HG02938 (cell line): ENCODE measurements around the gene LIPM.

Source experiments
- ATAC-seq: cut with Tn5 transposase; IDR thresholded peaks from one replicate; pipeline ENCODE4 v1.9.1; 2021; ENCODE audit warnings: mild to moderate bottlenecking, moderate library complexity; ENCODE audit not compliant: unreplicated experiment

LIPM gene

DNA sequence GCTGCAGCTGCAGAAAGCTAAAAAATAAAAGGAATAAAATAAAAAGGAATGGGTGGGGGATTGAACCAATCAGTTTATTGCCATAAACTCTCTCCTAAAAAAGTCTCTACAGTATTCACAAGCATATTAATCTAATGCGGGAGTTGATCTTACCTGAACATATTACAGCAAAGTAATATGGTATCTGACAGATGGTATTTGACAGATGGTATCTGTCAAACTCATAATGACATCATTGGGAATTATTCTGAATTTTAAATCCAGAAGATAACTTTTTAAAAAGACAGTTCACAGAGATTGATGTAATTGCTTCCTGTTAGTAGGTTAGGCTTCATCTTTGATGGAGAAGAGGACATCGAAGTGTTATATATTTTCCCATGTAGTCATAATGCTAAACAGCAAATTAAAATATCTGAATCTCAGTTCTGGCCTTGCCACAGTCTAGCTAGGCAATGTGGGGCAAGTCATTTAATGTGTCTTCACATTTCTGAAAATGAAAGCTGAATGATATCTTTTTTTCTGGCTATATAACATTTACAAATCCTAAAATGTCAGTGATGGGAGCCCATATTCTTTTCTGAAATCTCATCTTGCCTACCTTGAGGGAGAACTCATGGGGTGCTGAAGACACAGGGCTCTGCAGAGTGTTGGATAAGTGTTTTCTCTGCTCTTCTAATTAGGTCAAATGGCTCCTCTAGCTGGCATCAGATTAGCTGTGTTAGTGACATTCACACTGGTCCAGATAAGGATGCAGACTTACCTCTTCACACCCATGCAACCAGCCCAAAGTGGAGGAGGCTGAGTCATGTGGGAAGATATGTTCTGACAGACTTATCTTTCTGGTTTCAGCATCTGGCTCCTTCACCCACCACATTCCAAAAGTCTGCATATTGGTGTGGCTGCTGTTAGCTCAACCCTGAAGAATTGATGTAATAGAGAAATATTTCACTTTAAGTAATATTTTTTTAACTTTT lies 2.1 kb upstream of the LIPM start:
- ATAC-seq = no peak

- no peak for ATAC-seq
These were observed 1.1 kb downstream of the LIPM start for GRCh38 chr10:88803641-88804040.

DNA sequence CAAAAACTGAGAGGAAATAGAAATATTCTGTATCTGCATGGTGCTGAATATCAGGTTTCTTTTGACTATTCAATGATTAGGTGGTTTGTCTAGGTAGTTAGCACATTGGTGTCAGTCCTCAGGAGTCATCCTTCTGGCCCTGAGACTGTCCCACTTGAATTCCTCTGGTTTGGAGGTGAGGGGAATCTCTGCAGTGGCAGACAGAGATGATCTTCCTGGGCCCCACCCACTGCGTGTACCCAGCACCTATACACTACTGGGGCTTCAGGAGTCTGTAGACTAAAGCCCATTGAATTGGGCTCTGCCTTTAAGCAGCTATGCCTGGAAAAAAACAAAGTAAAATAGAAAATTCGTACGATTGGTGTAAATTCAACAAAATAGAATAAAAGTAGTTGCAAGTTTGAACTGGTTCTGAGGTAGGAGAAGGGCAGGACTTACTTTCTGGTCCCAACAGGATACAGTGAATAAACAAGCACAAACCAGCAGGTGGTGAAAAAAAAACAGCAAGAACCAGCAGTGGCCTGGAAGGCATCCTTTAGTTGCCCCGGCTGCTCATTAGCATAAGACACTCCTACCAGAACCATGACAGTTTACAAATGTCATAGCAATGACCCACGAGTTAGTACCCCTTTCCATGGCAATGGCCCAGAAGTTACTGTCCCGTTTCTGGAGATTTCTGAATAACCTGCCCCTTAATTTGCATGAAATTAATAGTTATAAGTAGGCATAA lies 1.7 kb downstream of the LIPM start:
- no peak for ATAC-seq

DNA sequence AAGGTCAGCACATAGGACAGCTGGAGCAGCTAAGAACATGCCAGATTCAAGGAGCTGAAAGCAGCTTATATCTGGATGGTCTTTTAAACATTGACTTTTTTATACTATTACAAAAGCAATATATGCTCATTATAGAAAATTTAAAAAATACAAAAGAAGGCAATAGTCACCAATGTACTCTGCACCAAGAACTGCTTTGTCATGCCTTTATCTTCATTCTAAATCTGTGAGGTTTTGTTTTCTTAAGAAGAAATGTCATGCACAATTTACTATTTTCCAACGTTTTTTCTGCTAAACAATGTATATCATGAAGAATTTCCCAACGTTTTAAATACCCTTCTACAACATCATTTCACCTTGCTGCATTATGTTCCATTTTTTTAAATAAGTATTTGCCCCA lies 2.8 kb downstream of the LIPM start:
- ATAC-seq = no peak

DNA sequence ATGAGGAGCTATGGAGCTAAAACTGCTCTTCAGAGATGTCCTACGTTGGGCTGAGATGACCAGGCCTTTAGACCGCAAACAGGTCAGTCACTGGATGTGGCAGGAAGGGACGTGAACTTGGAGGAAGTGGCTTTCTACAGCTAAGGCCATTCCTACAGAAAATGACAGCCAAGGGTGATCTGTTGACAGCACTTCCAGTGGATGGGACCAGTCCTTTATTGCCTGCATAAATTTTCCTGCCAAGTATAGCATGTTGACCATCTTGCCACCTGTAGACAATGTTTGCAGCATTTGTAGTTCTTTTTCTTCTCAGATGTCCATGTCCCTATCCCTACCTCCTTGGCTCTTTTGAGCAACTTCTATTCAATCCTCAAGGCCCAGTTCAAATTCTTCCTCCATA lies 3.4 kb downstream of the LIPM start:
- no peak for ATAC-seq

DNA sequence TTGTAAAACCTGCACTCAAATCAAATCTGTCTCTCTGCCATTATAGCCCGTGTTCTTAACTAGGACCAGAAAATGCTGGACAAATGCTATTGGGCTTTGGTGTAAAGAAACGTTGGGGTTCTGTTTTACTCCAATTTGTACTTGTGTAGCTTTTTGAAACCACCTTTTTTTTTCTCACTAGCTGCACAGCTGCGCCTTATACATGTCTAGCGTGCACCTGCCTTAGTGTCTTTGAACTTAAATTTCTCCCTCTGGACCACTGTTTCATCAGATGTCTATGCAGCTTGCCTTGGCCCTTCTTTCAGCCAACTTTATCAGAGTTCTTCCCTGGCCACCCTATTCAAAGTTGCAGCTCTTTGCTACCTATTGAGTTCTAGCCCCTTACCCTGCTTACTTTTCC lies 7.1 kb downstream of the LIPM start:
- ATAC-seq = no peak

DNA sequence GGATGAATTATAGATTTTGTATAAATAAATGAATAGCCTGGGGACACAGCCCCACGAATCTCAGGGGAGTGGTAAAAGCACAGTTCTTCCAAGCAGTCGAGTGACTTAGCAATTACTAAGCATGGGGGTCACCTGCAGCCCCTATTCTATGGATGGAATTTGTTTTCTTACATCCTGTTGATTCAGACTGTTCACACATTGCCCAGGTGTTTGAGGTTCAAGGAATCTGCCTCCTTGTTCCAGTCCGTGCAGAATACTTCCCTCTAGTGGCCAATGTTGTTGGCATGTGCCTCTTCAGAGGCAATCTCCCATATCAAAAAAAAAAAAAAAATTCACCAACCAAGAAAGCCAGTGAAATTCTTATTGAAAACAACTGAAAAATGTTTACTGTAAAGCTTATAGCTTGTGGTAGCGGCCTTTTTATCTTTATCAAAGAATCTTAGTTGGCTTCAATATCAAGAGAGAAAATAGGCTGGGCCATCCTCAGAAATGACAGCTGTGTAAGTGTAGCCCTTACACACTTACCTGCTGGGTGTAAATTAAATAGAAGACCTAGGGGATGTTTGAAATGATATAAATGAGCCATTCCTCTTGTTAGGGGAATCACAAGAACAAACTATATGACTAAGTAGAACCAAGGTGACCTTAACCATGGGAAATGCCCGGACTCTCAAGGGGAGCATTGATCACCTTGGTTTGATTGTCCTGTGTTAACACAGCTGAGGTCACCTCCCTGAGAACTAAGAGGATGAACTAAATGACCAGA lies 7.8 kb downstream of the LIPM start:
- no peak for ATAC-seq

- ATAC-seq = no peak
These were observed 10.7 kb downstream of the LIPM start for GRCh38 chr10:88813200-88813599.

- no peak for ATAC-seq
These were observed 16.8 kb downstream of the LIPM start for GRCh38 chr10:88819290-88819689.

GRCh38 chr10:88820748-88821401 lies 18.3 kb downstream of the LIPM start:
- no peak for ATAC-seq

- no peak for ATAC-seq
These were observed 23.9 kb downstream of the LIPM start for GRCh38 chr10:88826388-88826787.

- ATAC-seq = no peak
These were observed 25.1 kb downstream of the LIPM start for GRCh38 chr10:88827671-88828070.

GRCh38 chr10:88828310-88828709 lies 25.8 kb downstream of the LIPM start:
- no peak for ATAC-seq

DNA sequence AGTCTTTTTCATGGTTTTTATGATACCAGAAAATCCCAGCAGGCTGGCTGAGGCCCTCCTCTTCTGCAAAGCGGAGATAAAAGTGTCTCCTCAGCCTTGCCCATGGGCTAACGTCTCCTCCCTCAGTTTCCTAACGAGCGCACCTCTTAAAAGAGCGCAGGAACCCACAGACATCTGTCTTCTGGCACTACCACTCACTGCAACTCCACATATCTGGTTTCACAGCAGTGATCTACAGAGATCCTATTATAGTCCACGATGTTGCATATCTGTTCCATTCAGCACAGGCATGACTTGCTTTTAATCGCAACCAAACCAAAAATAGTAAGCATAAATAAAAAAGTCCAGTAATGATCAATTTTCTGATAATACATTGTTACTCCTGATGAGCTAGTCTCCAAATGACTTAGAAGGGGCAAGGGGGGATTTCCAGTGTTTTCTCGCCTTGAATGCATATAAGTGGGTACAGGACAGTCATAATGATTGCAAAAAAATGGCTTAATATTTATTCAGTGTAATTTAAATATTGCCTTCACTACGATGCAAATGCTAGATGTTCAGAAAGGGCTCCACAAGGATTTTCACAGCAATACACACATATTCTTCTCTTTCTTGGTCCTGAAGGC lies 28.2 kb downstream of the LIPM start:
- no peak for ATAC-seq

DNA sequence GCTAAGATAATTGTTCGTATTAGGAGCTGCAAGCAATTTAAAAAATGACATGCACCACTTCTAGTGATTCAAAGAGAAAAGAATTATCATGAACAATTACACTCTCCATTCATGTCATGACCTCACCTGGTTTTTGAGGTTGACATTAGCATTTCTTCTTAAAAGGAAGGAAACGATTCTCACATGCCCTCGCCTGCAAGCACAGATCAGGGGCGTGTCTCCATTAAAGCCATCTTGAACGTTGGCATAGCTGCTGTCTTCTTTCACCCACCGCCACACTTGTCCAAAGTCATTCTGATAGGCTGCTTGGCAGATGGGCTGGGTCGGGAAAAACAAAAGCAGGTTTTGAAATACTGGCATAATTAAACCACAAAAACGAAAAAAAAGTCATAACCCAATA lies 29.2 kb downstream of the LIPM start:
- no peak for ATAC-seq

DNA sequence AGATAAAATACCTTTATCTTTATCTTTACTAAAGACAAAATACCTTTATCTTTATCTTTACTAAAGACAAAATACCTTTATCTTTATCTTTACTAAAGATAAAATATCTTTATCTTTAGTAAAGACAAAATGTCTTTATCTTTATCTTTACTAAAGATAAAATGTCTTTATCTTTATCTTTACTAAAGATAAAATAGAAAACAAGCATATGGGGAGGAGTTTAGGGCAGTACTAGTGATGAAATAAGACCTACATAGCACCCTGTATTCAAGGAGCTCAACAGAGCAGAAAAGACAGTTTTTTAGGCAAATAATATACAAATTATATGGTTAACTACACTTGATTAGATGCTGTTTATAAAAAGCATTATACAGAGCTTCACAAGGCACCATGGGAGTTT lies 29.8 kb downstream of the LIPM start:
- ATAC-seq = no peak

DNA sequence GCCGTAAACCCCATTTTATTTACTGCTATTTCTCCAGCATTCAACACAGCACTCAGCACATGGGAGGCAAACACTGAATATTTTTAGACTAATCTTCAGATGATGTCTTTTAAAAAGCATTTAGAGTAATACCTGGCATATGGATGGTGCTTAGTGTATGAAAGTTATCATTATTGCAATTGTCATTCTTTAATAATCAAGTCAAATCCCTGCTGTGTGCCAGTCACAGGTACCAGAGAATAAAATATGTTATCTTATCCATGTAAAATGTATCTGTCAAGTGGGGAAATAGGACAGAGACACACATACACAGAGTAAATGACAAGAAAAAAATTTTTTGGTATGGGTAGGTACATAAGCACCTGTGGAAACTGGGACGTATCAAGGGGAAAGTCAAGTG lies 30.6 kb downstream of the LIPM start:
- ATAC-seq = no peak

- ATAC-seq = no peak
These were observed 31.2 kb downstream of the LIPM start for GRCh38 chr10:88833723-88834122.

DNA sequence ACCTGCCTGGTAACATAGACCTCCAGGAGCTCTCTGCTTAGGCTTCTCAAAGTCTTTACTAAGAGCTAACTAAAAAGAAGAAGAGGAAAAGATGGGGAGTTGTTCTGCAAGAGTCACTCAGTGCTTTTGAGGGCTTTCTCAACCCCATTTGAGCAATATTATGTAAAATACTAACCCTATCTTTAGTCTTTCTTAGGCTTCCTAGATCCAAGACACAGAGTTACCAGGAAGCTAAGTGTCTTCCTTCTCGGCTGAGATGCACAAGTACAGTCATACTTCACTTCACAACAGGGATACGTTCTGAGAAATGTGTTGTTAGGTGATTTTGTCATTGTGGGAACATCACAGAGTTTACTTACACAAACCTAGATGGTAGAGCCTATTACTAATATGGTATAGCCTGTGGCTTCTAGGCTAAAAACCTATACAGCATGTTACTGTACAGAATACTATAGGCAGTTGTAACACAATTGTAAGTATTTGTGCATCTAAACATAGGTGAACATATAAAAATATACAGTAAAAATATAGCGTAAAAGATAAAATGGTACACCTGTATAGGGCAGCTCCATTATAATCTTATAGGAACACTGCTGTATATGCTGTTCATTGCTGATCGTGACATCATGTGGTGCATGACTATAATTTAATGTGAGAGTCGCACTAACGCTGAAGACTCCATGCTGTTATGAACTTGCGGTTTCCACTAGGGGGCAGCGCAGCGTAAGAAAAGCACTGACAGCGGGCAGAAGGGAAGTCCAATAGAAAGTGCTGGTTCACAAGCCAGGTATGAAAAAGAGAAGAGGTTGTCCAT lies 32.8 kb downstream of the LIPM start:
- peak; percentile 81 for ATAC-seq

GRCh38 chr10:88835910-88836221 lies 33.3 kb downstream of the LIPM start:
- ATAC-seq = no peak
